HG03342 (cell line): ENCODE measurements around the gene ARSH.
"Not testable (repeated sequence)": the region's sequence is repeated elsewhere in the genome, so short reads cannot be mapped to it uniquely, and the experiment has no call there.

ENCODE experiments used
- ATAC-seq: cut with Tn5 transposase; IDR thresholded peaks from one replicate; pipeline ENCODE4 v1.9.1; 2021; ENCODE audit warnings: mild to moderate bottlenecking, moderate library complexity; ENCODE audit not compliant: unreplicated experiment

The ARSH gene, protein sequence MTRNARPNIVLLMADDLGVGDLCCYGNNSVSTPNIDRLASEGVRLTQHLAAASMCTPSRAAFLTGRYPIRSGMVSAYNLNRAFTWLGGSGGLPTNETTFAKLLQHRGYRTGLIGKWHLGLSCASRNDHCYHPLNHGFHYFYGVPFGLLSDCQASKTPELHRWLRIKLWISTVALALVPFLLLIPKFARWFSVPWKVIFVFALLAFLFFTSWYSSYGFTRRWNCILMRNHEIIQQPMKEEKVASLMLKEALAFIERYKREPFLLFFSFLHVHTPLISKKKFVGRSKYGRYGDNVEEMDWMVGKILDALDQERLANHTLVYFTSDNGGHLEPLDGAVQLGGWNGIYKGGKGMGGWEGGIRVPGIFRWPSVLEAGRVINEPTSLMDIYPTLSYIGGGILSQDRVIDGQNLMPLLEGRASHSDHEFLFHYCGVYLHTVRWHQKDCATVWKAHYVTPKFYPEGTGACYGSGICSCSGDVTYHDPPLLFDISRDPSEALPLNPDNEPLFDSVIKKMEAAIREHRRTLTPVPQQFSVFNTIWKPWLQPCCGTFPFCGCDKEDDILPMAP

DNA sequence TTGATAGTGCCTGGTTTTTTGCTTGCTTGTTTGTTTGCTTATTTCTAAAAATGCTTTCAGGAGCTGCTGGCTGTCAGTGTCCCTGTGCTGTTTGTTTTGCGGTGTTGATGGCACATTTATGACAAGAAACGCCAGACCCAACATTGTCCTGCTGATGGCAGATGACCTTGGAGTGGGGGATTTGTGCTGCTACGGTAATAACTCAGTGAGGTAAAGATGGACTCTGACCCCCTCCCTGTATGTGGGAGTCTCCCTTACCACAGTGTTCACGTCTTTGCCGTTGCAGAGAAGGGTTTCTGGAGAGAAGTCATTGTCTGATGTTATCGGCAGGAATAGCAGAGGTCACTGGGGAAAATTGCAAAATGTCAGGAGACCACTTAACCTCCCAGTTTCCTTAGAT, at the start of gene ARSH:
TSS of gene ARSH (plus strand) at position 52 of the 400 bp plus-strand sequence. CDS start at position 119, 67 bp downstream.
- no peak for ATAC-seq

DNA sequence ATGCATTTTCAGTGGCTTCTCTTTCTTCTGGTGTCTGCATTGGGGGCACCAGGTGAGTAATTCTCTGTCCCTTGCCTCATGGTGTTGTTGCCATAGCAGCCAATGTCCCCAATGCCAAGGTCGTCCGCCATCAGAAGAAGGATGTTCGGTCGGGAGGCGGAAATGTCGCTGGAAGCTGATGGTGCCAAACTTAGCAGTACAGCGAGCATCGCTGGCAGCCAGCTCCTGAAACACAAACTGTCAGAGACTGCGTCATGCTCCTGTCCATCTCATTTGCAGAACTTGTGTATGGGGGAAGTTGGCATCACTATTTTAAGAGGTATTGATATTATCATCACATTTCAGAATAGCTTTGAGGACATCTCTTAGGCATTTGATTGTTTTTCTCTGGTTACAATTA, 48.1 kb upstream of the ARSH start:
- ATAC-seq: no peak

DNA sequence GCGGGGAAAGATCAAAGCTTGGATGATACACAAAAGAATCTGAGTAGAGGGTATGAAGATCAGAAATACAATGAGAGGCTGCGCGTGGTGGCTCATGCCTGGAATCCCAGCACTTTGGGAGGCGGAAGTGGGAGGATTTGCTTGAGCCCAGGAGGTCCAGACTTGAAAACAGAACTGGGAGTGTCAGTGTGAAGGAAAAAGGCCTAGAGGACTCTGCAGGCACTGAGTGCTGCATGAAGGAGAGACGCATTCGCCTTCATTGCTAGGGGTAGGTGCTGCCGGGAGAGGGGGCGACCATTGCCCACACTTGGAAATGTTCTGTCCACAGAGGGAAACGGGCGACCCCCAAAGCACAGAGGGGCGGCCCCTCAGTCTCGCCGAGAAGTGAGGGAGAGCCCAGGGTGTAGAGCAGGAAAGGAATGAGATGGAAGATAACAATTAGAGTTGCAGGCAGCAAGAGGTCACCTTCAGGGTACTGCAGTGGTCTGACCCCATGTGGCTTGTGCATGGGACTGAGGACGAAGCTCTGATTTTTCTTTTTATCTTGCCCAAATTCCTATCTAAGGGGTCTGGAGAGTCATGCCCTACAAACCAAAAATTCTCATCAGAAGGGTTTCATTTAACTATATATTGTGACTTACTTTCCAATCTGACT, 45.4 kb upstream of the ARSH start:
- ATAC-seq: no peak

DNA sequence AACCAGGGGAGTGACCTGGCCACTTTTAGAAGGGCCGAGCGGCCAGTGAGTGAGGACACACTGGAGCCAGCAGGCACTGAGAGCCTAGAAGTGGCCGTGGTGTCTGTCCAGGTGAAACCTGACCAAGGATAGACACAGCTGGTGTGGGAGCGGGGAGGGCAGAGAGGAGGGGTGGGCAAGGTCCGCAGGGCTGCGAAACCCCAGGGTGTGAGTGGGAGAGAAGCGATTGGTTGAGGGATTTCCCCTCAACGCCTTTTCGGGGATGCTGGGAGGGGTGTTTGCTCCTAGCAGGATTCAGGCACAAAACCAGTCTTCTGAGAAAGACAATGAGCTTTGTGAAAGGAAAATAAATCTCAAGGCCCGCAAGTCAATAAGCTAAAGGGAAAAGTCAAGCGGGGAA, 44.0 kb upstream of the ARSH start:
- ATAC-seq: no peak

DNA sequence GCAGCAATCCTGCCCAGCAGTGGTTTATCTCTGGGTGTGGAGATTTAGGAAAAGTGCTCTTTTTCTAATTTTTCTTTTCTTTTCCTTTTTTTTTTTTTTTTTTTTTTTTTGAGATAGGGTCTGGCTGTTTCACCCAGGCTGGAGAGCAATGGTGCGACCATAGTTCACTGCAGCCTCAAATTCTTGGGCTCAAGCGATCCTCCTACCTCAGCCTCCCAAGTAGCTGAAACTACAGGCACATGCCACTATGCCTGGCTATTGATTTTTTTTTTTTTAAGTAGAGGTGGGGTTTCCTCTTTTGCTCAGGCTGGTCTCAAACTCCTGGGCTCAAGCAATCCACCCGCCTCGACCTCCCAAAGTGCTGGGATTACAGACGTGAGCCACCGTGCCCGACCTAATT, 42.9 kb upstream of the ARSH start:
- not testable (repeated sequence) for ATAC-seq

DNA sequence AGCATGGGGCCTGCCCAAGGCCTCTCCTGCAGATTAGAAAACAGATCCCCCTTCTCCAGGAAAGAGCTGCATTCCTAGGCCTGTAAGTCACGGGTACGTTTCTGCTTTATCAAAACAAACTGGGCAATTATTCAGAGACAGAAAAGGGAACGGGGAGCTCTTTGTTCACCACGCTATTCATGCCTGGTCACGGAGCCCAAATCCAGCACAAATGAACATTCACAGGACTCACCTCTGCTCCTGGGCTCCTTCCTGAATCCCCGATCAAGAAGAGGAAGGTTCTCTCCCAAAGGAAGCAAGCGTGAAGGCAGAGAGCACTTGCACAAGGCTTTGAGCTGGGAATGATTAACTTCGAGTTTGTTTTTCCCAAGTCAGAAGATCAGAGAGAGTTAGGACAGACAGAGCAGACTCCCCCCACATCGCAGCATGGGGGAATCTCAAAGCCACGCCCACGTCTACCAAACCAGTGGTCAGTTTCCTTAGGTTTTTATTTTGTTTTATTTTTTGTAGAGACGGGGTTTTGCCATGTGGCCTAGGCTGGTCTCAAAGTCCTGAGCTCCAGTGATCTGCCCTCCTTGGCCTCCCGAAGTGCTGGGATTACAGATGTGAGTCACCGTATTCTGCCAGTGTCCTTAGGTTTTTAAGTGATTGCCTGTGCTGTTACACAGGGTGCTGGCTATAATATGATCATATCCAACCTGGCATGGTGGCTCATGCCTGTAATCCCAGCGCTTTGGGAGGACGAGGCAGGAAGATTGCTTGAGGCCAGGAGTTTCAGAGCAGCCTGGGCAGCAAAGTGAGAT, 42.2 kb upstream of the ARSH start:
- not testable (repeated sequence) for ATAC-seq

DNA sequence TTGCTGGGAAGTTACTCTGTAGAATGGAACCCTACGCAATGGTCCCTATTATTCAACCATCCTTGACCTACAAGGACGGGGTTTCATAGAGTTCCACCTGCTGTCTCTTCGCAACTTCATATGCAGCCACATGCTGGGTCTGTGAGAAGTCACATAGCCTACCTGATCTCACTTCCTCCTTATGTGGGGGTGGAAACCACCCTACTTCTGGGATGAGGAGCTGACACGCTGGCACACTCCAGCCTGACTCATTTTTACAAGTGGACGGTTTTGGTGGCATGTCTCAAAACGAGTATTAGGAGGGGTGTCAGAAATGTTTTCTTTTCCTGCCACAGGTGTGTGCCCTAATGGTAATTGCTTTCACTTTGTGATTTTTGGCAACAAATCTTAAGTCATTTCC, 40.4 kb upstream of the ARSH start:
- ATAC-seq: peak; percentile 64

DNA sequence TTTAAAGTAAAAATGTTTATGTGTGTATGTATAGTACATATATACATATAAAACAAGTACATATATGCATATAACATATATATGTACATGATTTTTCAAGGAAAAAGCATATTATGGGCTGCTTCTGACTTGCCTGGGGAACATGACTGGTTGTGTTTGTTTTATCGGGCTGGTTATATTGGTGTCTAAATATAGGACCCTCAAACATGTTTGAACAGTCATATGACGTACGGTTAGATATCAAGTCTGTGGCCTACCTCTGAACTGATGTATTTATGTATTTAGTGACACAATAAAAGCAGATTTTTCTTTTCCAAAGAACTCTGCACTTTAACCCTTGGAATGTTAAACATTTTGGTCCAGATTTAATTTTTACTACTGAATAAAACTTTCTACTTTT, 39.3 kb upstream of the ARSH start:
- no peak for ATAC-seq

DNA sequence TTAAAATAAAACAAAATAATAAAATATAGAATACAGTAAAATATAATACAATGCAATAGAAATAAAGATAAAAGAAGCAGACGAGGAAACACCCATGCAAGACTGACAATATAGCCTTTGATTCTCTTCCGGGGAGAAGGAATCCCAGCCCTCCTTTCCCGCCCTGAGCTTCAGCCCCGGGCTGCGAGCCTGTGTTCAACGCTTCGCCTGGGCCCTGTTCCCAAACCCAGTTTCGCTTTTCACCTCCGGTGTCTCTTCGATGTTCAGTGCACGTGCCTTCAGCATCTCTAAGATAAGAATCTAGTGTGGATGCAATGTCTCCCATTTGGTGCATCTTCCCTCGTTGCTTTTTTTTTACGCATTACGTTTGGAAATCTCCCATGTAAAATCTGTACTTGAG, 38.8 kb upstream of the ARSH start:
- no peak for ATAC-seq

DNA sequence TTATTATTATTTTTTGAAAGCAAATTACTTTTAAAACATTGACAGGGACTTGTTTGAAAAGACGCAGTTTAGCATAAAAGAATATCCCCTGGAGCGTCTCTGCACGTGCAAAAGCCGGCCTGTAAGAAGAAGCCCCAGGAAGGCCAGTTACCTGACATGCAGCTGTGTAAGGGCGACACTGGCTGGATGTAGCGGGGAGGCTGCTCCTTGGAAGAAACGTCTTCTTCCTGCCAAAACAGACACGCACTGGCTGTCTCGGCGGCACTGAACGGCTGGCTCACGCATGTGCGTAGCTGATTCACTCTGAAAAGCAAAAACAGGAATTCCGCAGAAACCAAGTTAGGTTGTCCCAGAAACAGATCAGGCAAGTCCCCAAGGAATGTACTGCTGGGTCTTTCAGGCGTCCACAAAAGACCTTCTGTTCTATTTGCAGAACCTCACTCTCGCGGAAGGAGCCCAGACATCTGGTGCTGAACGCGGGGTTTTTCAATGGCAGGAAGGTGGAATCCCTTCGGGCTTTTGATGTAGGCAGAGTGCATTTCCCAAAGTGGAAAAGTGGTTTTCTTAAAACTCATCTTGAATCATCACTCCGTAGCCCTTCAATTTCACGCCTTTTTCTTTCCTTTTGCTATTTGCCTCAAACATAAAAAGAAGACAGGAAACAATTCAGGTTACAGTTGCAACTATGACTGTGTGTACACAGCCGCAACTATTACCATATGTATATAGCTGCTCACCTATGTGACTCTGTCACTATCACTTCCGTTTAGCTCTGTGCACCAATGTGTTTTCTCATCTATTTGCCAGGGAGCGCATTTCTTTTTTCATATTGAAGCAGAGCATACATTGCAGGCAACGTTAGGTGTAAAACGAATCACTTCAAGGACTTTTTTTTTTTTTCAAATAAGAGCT, 38.1 kb upstream of the ARSH start:
- ATAC-seq: no peak

DNA sequence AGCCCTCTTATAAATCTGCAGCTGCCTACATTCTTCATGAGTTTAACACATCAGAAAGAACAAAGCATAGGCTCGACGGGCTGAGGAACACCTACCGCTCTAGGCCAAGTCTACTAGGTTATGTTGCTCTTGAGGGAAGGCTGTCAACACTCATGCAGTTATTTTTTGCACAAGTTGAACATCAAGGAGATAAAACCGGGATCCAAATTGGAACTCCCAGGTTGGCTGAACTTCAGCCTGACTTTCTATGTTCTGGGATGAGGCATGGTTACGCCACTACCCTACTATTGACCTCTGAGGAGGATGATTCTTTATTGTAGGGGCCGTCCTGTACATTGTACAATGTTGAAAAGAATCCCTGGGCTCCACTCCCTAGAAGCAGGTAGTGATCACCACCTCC, 37.3 kb upstream of the ARSH start:
- ATAC-seq: no peak

DNA sequence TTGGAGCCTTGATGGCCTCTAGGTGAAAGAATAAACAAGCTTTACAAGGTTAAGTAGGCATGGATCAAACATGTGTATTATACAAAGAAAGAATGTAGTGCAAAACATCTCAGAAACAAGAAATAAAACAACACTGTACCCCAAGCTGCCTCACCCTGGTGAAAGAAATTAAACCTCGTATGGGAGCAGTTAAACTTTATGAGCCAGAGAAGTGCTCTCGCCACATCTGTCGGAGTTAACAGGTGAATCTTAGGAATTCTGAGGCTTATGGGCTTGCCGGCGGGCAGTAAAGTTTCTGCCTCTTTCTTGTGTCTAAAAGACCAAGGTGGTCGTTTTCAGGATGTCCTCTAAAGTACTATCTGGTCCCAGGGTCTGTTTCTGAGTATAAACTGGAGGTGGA, 34.0 kb upstream of the ARSH start:
- no peak for ATAC-seq

DNA sequence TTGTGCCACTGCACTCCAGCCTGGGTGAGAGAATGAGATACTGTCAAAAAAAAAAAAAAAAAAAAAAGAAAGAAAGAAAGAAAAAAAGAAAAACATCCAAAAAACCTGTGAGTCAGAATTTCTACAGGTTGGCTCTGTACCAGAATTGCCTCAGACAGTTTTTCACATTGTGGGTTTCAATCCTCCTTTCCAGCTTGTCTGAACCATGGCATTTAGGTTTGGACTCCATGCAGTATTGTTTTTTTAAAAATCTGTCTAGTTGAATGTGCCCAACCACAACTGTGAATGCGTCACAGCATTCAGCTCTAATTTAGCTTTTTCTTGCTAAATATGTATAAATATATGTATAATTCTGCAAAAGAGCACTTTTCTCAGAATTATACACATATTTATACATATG, 31.4 kb upstream of the ARSH start:
- ATAC-seq: no peak

DNA sequence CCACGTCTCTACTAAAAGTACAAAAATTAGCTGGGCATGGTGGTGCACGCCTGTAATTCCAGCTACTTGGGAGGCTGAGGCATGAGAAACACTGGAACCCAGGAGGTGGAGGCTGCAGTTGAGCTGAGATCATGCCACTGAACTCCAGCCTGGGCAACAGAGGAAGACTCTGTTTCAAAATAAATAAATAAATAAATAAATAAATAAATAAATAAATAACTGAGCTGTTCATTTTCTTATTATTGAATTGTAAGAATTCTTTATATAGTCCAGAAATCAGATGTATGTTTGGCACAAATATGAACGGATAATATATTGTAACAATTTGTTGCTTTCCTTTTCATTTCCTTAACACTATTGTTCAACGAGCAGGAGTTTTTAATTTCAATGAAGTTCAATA, 27.7 kb upstream of the ARSH start:
- not testable (repeated sequence) for ATAC-seq

DNA sequence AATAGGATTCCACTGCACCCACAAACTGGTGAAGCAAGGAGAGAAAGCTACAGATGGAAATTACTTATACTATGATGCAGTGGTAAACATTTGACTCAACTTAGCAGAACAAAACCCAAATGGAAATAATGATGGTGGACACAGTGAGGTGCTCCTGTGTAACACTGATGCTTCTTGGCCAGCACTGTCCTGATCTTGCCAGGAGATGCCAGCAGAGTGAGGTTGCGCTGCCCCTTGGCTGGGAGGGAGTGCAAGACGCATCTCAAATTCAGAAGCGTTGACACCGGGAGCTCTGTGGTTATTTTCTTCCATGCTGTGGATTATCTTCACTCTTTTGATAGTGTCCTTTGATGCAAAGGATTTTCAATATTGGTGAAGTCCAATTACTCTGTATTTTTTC, 22.0 kb upstream of the ARSH start:
- ATAC-seq: no peak

DNA sequence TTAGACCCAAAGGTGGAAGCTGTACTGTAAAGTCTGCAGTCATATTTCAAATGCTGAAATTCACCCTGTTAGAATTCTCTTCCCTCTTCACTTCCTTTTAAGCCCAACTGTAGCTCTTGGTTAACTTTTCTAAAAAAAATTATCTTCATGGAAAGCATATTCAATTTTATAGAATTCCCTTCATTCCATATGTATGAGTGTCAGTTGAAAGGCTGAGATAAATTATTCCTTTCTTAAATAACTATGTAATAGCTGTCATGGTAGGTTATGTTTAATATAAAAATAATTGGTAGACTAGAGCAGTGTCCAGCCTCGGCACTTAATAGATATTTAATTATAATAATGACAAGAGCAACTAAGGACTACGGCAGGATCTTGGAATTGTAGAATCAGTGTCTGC, 16.8 kb upstream of the ARSH start:
- no peak for ATAC-seq

DNA sequence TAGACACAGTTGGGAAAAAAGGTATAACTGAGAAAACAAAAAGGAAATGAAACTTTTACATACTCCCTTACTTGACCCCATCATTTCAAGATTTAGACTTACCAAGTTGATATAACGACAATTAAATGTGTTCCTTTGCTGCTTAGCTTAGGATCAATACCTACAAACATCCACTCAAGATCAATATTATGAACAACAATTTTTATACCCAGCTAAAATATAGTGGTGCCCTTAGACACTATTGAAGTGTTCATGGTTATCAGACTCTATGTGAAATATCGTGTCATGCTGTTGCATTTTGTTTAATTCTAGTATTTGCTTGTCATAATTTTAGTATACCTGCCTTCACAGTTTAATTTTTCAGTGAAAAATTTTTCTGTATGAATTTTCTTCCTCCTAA, 4.2 kb downstream of the ARSH start:
- no peak for ATAC-seq

DNA sequence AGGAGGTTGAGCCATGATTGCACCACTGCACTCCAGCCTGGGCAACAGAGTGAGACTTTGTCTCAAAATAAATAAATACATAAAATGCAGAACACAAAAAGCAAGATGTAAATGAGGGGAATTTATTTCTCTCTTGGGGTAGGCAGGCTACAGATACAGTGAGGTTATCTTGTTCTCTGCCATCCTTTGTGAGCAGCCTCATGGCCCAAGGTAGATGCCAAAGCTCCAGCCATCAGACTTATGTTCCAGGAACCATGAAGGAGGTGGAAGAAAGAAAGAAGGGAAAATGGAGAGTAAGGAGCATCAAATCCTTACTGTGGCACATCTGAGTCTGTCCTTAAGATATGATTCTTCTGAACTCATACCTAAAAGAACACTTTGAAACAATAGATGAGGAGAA, 11.1 kb downstream of the ARSH start:
- ATAC-seq: no peak

DNA sequence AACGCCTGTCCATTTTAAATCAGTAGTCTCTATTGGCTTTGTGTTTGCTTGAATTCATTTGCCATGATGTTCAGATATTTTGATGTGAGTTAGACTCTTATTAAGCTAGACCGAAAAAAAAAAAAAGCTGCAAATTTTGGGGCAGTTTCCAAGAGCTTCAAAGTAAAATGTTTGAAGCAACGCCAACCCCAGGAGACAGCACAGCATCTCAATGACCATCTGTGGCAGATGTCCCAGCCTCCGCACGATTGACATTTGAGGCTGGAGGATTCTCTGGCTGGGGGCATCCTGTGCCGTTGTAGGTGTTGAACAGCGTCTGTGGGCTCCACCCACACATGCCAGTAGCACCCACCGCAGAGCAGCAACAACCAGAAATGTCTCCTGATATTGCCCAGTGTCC, 17.8 kb downstream of the ARSH start:
- no peak for ATAC-seq

DNA sequence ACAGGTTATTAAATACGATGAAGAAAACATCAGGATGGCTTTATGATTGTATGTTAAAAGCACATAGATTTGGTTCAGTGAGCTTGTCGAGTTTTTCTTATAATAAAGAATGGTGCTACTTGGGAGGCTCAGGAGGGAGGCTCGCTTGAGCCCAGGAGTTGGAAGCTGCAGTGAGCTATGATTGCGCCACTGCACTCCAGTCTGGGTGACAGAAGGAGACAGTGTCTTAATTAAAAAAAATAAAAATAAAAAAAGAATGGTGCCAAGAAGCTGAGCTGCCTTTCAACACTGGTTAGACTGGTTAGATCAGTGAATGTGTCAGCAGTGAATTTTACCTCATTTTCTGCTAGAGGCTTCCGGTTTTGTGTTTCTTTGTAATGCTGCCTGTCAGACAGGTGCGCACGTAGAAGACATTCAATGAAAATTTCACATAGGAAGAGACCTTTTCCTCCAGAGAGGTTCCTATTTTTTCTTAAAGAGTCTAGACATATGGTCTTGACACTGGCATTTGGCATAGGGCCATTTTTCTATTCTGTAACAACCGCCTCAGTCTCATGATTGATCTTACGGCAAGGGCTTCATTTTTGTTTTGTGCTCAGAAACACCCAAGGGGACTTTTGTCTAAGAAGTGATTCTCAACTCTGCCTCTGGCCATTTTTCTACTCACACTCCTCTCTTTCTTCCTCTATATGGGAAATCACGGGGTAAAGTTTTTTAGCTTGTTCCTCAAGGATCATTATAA, 19.9 kb downstream of the ARSH start:
- no peak for ATAC-seq
